KMS-11 (cell line): ENCODE results near the gene OCSTAMP.

Experiments
- H2AFZ ChIP-seq: fragments of 200-600 bp; sonication (generic); 2 replicates; pipeline ENCODE4 v1.6.1; 2016; ENCODE audit warnings: antibody characterized with exemption, mixed run types, low read depth
- H3K27ac ChIP-seq: fragments of 200-600 bp; sonication (generic); 2 replicates; pipeline ENCODE4 v1.6.1; 2016; ENCODE audit warnings: mild to moderate bottlenecking, mixed run types
- H3K27me3 ChIP-seq: fragments of 200-600 bp; sonication (generic); 2 replicates; pipeline ENCODE4 v1.6.1; 2017; ENCODE audit warnings: mild to moderate bottlenecking, low read depth, mixed run types, moderate library complexity; ENCODE audit not compliant: insufficient read depth
- H3K36me3 ChIP-seq: fragments of 200-600 bp; sonication (generic); 2 replicates; pipeline ENCODE4 v1.6.1; 2017; ENCODE audit warnings: mild to moderate bottlenecking, mixed run types; ENCODE audit not compliant: insufficient read depth
- H3K4me1 ChIP-seq: fragments of 200-600 bp; sonication (generic); 2 replicates; pipeline ENCODE4 v1.6.1; 2016; ENCODE audit warnings: mild to moderate bottlenecking, low read depth, mixed run types; ENCODE audit not compliant: poor library complexity, severe bottlenecking
- H3K4me2 ChIP-seq: fragments of 200-600 bp; sonication (generic); 2 replicates; pipeline ENCODE4 v1.7.0; 2016; ENCODE audit warnings: mild to moderate bottlenecking, mixed run types
- H3K4me3 ChIP-seq: fragments of 200-600 bp; sonication (generic); IDR thresholded peaks from 2 replicates; pipeline ENCODE4 v1.6.1; 2017; ENCODE audit warnings: low read depth, low read length, mixed read lengths; ENCODE audit not compliant: insufficient read depth
- H3K79me2 ChIP-seq: fragments of 200-600 bp; sonication (generic); 2 replicates; pipeline ENCODE4 v1.6.1; 2016; ENCODE audit warnings: low read depth, mixed run types; ENCODE audit not compliant: insufficient read depth
- H3K9ac ChIP-seq: fragments of 200-600 bp; sonication (generic); 2 replicates; pipeline ENCODE4 v1.6.1; 2016; ENCODE audit warnings: mild to moderate bottlenecking, mixed run types
- H4K20me1 ChIP-seq: fragments of 200-600 bp; sonication (generic); 2 replicates; pipeline ENCODE4 v1.6.1; 2016; ENCODE audit warnings: mild to moderate bottlenecking, mixed run types; ENCODE audit not compliant: insufficient read depth
- CTCF ChIP-seq: fragments of 200-600 bp; sonication (generic); conservative IDR thresholded peaks from 2 replicates; pipeline ENCODE4 v1.6.1; 2017; ENCODE audit warnings: low read depth, mild to moderate bottlenecking, antibody characterized with exemption, low read length, moderate library complexity, mixed read lengths

OCSTAMP gene

DNA sequence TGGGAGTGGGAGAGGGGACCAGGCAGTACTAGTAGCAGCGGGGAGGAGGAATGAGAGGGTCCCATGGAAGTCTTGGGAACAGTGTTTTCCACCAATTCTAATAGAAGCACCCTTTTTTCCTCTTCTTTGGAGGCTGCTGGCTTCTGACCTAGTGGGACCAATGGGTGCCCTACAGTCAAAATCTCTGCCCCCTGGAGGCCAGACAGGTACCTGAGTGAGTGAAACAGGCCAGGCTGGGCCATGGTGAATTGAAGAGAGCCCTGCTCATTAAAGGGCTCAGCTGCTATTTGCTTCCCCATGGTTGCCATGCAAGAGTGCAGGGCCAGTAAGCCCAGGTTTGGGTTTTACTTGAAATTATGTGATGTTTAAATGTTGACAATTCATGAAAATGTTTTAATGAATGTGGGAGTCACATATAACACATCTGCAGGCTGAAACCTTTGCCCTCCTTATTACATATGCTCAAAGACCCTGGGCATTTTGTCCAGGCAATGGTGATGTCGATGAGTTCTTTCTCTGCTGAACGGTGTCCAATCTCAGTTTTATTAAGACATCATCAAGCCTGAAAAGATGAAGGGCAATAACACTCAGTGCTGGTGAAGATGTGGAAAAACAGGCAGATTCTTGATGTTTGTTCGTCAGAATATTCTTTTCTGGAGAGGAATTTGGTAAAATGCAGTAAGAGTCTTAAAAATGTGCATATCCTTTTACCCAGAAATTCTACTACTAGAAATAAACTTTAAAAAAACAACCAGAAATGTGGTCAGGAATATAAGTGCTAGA is 42.3 kb upstream of the OCSTAMP start:
- no peak overlapping the region for H3K27ac ChIP-seq
- H3K27me3 ChIP-seq = no peaks in the 10 kb centered on the region
- no peak overlapping the region for H2AFZ ChIP-seq
- no peaks in the 10 kb centered on the region for H3K36me3 ChIP-seq
- no peak overlapping the region for H3K9ac ChIP-seq
- no peaks in the 10 kb centered on the region for H4K20me1 ChIP-seq
- no peaks in the 10 kb centered on the region for H3K4me1 ChIP-seq
- no peak; the same call in 1 of the 2 replicates for TF ChIP-seq CTCF
- no peak overlapping the region for H3K4me2 ChIP-seq
- H3K4me3 ChIP-seq = no peak overlapping the region
- no peaks in the 10 kb centered on the region for H3K79me2 ChIP-seq

DNA sequence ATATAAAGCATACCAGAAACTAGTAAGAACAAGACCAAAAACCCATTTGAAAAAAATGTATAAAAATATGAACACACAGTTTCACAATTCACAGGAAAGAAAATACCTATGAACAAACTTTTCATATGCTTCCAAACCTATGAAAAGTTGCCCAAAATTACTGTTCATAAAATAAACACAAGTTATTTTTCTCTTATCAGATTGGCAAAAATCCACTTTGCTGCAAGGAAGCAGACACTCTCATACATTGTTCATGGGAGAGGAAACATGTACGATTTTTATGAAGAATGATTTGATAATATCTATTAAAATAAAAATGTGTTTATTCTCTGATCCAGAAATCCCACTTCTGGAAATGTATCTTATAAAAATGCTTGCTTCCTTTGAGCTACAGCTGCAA is 40.0 kb upstream of the OCSTAMP start:
- TF ChIP-seq CTCF = no peak
- H4K20me1 ChIP-seq = no peaks in the 10 kb centered on the region
- no peaks in the 10 kb centered on the region for H3K79me2 ChIP-seq
- H3K9ac ChIP-seq = no peak overlapping the region
- H3K27me3 ChIP-seq = no peaks in the 10 kb centered on the region
- H3K36me3 ChIP-seq = no peaks in the 10 kb centered on the region
- H3K4me2 ChIP-seq = no peak overlapping the region
- H3K27ac ChIP-seq = no peak overlapping the region
- no peak overlapping the region for H3K4me3 ChIP-seq
- H3K4me1 ChIP-seq = no peaks in the 10 kb centered on the region
- no peak overlapping the region for H2AFZ ChIP-seq

GRCh38 chr20:46588532-46589511 is 38.4 kb upstream of the OCSTAMP start:
- TF ChIP-seq CTCF = no peak
- H2AFZ ChIP-seq = no peak overlapping the region
- H3K4me1 ChIP-seq = no peaks in the 10 kb centered on the region
- H3K27ac ChIP-seq = no peak overlapping the region
- H3K79me2 ChIP-seq = no peaks in the 10 kb centered on the region
- no peak overlapping the region for H3K4me2 ChIP-seq
- no peak overlapping the region for H3K4me3 ChIP-seq
- H3K27me3 ChIP-seq = no peaks in the 10 kb centered on the region
- no peak overlapping the region for H3K9ac ChIP-seq
- no peaks in the 10 kb centered on the region for H4K20me1 ChIP-seq
- no peaks in the 10 kb centered on the region for H3K36me3 ChIP-seq

DNA sequence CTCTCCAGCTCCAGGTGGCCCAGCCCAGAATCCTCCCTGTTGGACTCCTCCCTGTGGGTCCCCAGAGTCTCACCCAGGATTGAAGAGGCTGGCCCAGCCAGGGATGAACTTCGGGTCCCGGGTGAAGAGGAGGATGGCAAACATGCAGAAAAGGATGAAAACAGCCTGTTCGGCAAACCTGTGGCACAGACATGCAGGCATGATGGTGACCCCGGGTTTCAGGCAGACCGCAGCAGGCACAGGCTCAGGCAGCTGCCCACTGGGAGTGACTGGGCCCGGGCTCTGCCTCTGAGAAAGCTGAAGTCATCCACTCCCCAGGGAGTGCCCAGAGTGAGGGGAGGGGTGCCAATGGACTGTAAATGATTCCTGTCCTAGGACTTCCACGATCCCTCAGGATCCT is 37.5 kb upstream of the OCSTAMP start:
- Histone ChIP-seq H3K79me2 (no peaks in the 10 kb centered on the region), H3K27me3 (no peaks in the 10 kb centered on the region), H3K27ac (no peak overlapping the region), H3K36me3 (no peaks in the 10 kb centered on the region), H3K4me2 (no peak overlapping the region), H3K9ac (no peak overlapping the region), H3K4me3 (no peak overlapping the region), H3K4me1 (no peaks in the 10 kb centered on the region), H4K20me1 (no peaks in the 10 kb centered on the region), H2AFZ (no peak overlapping the region)
- TF ChIP-seq CTCF = no peak
